Upper lobe of right lung (tissue), 1 donor: ENCODE data around the gene PSMD2. TPM values are rescaled to one million over a fixed set of nuclear protein-coding genes. Genes with fewer than 3 reads are reported as not detected.

Experiments
- ATAC-seq: fragments of 200-7000 bp; cut with Tn5 transposase; one replicate; pipeline ENCODE4 v1.9.1; 2020; ENCODE audit warnings: mild to moderate bottlenecking, moderate library complexity
- DNase-seq: peaks from one replicate; pipeline ENCODE4 v3.0.0-alpha.2; 2020
- H3K27ac ChIP-seq: fragments of 200-600 bp; one replicate; pipeline ENCODE4 v1.8.0; 2022
- H3K27me3 ChIP-seq: fragments of 200-600 bp; one replicate; pipeline ENCODE4 v1.8.0; 2022; ENCODE audit warnings: mild to moderate bottlenecking
- H3K36me3 ChIP-seq: fragments of 200-600 bp; one replicate; pipeline ENCODE4 v1.8.0; 2022
- H3K4me1 ChIP-seq: fragments of 200-600 bp; one replicate; pipeline ENCODE4 v1.8.0; 2022
- H3K4me3 ChIP-seq: fragments of 200-600 bp; one replicate; pipeline ENCODE4 v1.8.0; 2022; ENCODE audit warnings: mild to moderate bottlenecking
- H3K9me3 ChIP-seq: fragments of 200-600 bp; one replicate; pipeline ENCODE4 v1.8.0; 2022
- CTCF ChIP-seq: fragments of 200-600 bp; IDR thresholded peaks from one replicate; pipeline ENCODE4 v1.8.0; 2022; ENCODE audit warnings: antibody characterized with exemption
- intact Hi-C: fragments of 100-400 bp; cut with DNase I; formaldehyde crosslinking; loops from one replicate; pipeline ENCODE4 v1.11.0; 2022
- total RNA-seq: library from RNA; stranded (reverse); fragmentation: NEBNext Ultra II Directional; extraction: Animal tissue kit (Norgen Biotek cat#: 25700); gene quantifications from one replicate; pipeline ENCODE4 v1.2.1, GENCODE V29; 2021
- donor health status: DM: no; HTN: yes; CAD: no; lungs with severe emphysema.

Gene PSMD2
- total RNA-seq, 1 donor from 2014 or later = 152 TPM

- H3K9me3 ChIP-seq = no peaks in the 10 kb centered on the region
- ATAC-seq (no peak), DNase-seq (peak; percentile 38)
- H3K27me3 ChIP-seq = peaks cover 34% of the 10 kb centered on the region
- intact Hi-C loops = no loop called here
- H3K36me3 ChIP-seq = no peaks in the 10 kb centered on the region
- TF ChIP-seq CTCF = no peak
- peaks cover 18% of the 10 kb centered on the region for H3K4me1 ChIP-seq
- no peak overlapping the region for H3K4me3 ChIP-seq
- no peak overlapping the region for H3K27ac ChIP-seq
Measured at GRCh38 chr3:184257083-184257915, 41.7 kb upstream of the PSMD2 start.

GRCh38 chr3:184258926-184259325 is 40.1 kb upstream of the PSMD2 start:
- Histone ChIP-seq H3K27ac (no peak overlapping the region), H3K4me3 (no peak overlapping the region), H3K9me3 (no peaks in the 10 kb centered on the region), H3K27me3 (peaks cover 48% of the 10 kb centered on the region), H3K4me1 (peaks cover 23% of the 10 kb centered on the region), H3K36me3 (no peaks in the 10 kb centered on the region)
- intact Hi-C loops = no loop called here
- ATAC-seq (no peak), DNase-seq (no peak)
- no peak for TF ChIP-seq CTCF

GRCh38 chr3:184259396-184259877 is 39.6 kb upstream of the PSMD2 start:
- Histone ChIP-seq H3K9me3 (no peaks in the 10 kb centered on the region), H3K4me1 (peaks cover 23% of the 10 kb centered on the region), H3K27me3 (peaks cover 53% of the 10 kb centered on the region), H3K27ac (no peak overlapping the region), H3K36me3 (no peaks in the 10 kb centered on the region), H3K4me3 (no peak overlapping the region)
- intact Hi-C loops = no loop called here
- no peak for DNase-seq
- ATAC-seq = no peak
- TF ChIP-seq CTCF = no peak

- intact Hi-C loops = no loop called here
Measured at GRCh38 chr3:184259878-184260723, 38.9 kb upstream of the PSMD2 start.

More at GRCh38 chr3:184259878-184260723, 38.9 kb upstream of the PSMD2 start:
- Histone ChIP-seq H3K27ac (no peak overlapping the region), H3K4me1 (peaks cover 23% of the 10 kb centered on the region), H3K27me3 (peaks cover 60% of the 10 kb centered on the region), H3K36me3 (no peaks in the 10 kb centered on the region), H3K4me3 (peak overlapping the region; percentile 48), H3K9me3 (no peaks in the 10 kb centered on the region)
- ATAC-seq = peak; percentile 73
- TF ChIP-seq CTCF = no peak
- DNase-seq = no peak
